Uterus (tissue), 4 donors: Measurements from ENCODE around the gene AMBRA1. TPM values are rescaled to one million over a fixed set of nuclear protein-coding genes. Genes with fewer than 3 reads are reported as not detected.
"Not testable (repeated sequence)": the region's sequence is repeated elsewhere in the genome, so short reads cannot be mapped to it uniquely, and the experiment has no call there.

Experiments used
- DNase-seq, 2 donors: peaks; one replicate each; pipeline ENCODE4 v3.0.0-alpha.2; 2019 to 2020
- H3K27ac ChIP-seq, 2 donors: fragments of 200-600 bp; sonication (generic); 1 replicate in 1 of 2; 2 replicates in 1 of 2; pipeline ENCODE4 v1.5.1; 2016 to 2018
- H3K27me3 ChIP-seq, 2 donors: fragments of 200-600 bp; sonication (generic); one replicate each; pipeline ENCODE4 v1.5.1; 2018 to 2019; ENCODE audit warnings: control low read depth in 1 of 2
- H3K36me3 ChIP-seq, 2 donors: fragments of 200-600 bp; sonication (generic); one replicate each; pipeline ENCODE4 v1.5.1; 2019; ENCODE audit warnings: control low read depth in 1 of 2
- H3K4me1 ChIP-seq, 2 donors: fragments of 200-600 bp; sonication (generic); one replicate each; pipeline ENCODE4 v1.5.1; 2018 to 2019; ENCODE audit warnings: control low read depth in 1 of 2
- H3K4me3 ChIP-seq, 2 donors: fragments of 200-600 bp; sonication (generic); 1 replicate in 1 of 2; 2 replicates in 1 of 2; pipeline ENCODE4 v1.5.1; 2018 to 2019; ENCODE audit warnings: mild to moderate bottlenecking in 1 of 2
- H3K9me3 ChIP-seq, 2 donors: fragments of 200-600 bp; sonication (generic); one replicate each; pipeline ENCODE4 v1.5.1; 2019; ENCODE audit warnings: control low read depth in 1 of 2
- POLR2A ChIP-seq, 2 donors: fragments of 450-650 bp; IDR thresholded peaks; one replicate each; pipeline ENCODE4 v1.6.1; 2016; ENCODE audit warnings: antibody characterized with exemption in 2 of 2, mild to moderate bottlenecking in 1 of 2, moderate library complexity in 1 of 2
- intact Hi-C: fragments of 100-400 bp; cut with DNase I; formaldehyde crosslinking; loops from one replicate; pipeline ENCODE4 v1.15.1; 2023; ENCODE audit warnings: low total_unique reads
- total RNA-seq, 4 donors: library from RNA; depleted of rRNA in 3 of 4; stranded (reverse); fragments of >200 nt in 3 of 4; gene quantifications; one replicate each; pipeline versions ENCODE4 v1.1.0 to v1.2.4, GENCODE V29; 2014 to 2023
- TF ChIP-seq, protein P1 (sequence below), 4 experiments: fragments of 200-600 bp in 2 of 4; fragments of 450-650 bp in 2 of 4; sonication (generic) in 2 of 4; IDR thresholded peaks; one replicate each; pipeline ENCODE4 v1.5.1; 2016 to 2019; ENCODE audit warnings: antibody characterized with exemption in 4 of 4, mild to moderate bottlenecking in 2 of 4, moderate library complexity in 1 of 4
- donor health status: DM: yes; HTN: yes; CAD: no.

The AMBRA1 gene
- total RNA-seq, 4 donors from 2014 or later: 22.6 to 55.3 (median 41.4) TPM

DNA sequence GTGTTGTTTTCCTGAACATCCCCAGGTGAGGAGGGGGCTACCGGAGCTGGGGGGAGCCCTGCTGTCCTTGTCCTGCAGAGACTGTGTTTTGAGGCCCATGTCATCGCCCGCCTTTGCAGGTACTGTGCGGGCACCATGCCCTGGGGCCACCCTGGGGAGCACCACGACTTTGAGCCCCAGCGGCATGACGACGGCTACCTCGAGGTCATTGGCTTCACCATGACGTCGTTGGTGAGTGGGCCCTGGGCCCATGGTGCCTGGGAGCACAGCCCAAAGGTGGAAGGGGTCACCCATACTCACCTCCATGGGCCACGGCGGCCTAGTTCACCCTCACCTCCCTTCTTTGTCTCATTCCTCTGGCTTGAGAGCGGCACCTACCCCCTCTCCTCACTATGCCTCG, 219.0 kb downstream of the AMBRA1 start:
- Histone ChIP-seq H3K4me1 (no peaks in the 10 kb centered on the region), H3K36me3 (no peaks in the 10 kb centered on the region), H3K9me3 (no peaks in the 10 kb centered on the region), H3K27me3 (no peaks in the 10 kb centered on the region), H3K4me3 (no peak overlapping the region), H3K27ac (no peak overlapping the region)
- intact Hi-C loops: no loop called here
- DNase-seq: no peak
- no peak for TF ChIP-seq POLR2A (IDR thresholded peaks at IDR 0.05)
- TF ChIP-seq, protein P1, sequence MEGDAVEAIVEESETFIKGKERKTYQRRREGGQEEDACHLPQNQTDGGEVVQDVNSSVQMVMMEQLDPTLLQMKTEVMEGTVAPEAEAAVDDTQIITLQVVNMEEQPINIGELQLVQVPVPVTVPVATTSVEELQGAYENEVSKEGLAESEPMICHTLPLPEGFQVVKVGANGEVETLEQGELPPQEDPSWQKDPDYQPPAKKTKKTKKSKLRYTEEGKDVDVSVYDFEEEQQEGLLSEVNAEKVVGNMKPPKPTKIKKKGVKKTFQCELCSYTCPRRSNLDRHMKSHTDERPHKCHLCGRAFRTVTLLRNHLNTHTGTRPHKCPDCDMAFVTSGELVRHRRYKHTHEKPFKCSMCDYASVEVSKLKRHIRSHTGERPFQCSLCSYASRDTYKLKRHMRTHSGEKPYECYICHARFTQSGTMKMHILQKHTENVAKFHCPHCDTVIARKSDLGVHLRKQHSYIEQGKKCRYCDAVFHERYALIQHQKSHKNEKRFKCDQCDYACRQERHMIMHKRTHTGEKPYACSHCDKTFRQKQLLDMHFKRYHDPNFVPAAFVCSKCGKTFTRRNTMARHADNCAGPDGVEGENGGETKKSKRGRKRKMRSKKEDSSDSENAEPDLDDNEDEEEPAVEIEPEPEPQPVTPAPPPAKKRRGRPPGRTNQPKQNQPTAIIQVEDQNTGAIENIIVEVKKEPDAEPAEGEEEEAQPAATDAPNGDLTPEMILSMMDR (IDR thresholded peaks at IDR 0.05): no peak

DNA sequence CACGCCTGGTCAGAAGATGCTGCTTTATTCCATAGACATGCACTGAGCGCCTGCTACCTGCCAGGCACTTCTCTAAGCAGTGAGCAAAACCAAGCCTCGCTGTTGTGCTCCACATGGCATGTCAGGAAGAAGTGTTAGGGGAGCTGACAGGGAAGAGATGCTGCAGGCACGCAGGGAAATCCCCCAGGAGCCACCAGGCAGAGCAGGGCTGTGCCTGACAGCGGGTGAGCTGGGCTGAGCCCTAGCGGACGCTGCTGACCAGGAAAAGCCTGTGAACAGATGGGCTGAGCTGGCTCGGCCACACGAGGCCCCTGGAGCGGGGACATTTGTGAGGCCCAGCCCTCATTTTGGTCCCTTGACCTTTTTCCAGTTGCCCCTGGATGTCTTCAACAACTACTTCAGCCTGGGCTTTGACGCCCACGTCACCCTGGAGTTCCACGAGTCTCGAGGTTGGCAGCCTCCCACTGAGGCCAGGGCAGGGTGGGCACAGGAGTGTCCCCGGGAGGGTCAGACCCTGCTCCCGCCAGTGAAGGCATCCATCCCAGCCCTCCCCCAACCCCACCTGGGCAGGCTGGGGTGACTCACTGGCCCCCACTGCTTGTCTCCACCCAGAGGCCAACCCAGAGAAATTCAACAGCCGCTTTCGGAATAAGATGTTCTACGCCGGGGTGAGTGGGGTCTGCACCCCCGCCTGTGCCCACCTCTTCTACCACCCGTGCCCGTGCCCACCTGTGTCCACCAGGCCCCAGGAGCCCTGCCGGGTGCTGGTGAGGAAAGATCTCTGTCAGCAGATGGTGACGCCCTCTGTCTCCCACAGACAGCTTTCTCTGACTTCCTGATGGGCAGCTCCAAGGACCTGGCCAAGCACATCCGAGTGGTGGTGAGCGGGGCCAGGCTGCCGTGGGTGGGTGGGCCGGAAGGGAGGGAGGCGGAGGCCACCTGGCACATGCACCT, 219.8 kb downstream of the AMBRA1 start:
- Histone ChIP-seq H3K9me3 (no peaks in the 10 kb centered on the region), H3K4me1 (no peaks in the 10 kb centered on the region), H3K27me3 (no peaks in the 10 kb centered on the region), H3K27ac (no peak overlapping the region), H3K4me3 (no peak overlapping the region), H3K36me3 (no peaks in the 10 kb centered on the region)
- TF ChIP-seq, protein P1 (IDR thresholded peaks at IDR 0.05): no peak
- TF ChIP-seq POLR2A (IDR thresholded peaks at IDR 0.05): no peak
- intact Hi-C loops: no loop called here
- DNase-seq: no peak

DNA sequence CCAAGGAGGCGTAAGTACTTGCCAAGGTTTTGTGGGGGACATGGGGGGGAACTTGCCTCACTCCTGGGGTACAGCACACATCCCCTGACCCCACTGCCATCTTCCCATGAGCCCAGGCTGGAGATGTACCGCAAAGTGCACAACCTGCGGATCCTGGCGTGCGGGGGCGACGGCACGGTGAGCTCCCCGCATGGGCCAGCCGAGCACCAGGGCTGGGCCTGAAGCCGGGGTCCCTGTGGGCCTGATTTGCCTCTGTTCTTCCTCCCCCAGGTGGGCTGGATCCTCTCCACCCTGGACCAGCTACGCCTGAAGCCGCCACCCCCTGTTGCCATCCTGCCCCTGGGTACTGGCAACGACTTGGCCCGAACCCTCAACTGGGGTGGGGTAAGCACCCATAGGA, 221.3 kb downstream of the AMBRA1 start:
- DNase-seq, H3K4me3 ChIP-seq, H3K27me3 ChIP-seq, H3K9me3 ChIP-seq, H3K36me3 ChIP-seq, intact Hi-C loops, H3K27ac ChIP-seq, H3K4me1 ChIP-seq: not testable (repeated sequence)

DNA sequence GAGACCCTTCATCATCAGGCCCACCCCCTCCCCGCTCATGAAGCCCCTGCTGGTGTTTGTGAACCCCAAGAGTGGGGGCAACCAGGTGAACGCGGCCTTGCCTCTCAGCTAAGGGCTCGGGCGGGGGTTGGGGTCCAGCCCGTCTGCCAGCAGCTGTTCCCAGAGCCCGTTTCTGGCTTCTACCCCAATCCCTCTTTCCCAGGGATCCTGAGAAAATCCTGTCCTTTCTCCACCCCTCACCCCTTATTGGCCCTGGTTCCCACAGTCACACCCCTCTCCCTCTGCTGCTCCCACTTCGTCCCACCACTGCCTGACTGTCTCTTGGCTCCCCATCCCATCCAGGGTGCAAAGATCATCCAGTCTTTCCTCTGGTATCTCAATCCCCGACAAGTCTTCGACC, 221.7 kb downstream of the AMBRA1 start:
- no peaks in the 10 kb centered on the region for H3K9me3 ChIP-seq
- H3K27ac ChIP-seq: no peak overlapping the region
- no peak for DNase-seq
- H3K4me1 ChIP-seq: no peaks in the 10 kb centered on the region
- H3K27me3 ChIP-seq: no peaks in the 10 kb centered on the region
- no peak overlapping the region for H3K4me3 ChIP-seq
- H3K36me3 ChIP-seq: no peaks in the 10 kb centered on the region
- TF ChIP-seq, protein P1 (IDR thresholded peaks at IDR 0.05): no peak
- no peak for TF ChIP-seq POLR2A (IDR thresholded peaks at IDR 0.05)
- intact Hi-C loops: no loop called here

DNA sequence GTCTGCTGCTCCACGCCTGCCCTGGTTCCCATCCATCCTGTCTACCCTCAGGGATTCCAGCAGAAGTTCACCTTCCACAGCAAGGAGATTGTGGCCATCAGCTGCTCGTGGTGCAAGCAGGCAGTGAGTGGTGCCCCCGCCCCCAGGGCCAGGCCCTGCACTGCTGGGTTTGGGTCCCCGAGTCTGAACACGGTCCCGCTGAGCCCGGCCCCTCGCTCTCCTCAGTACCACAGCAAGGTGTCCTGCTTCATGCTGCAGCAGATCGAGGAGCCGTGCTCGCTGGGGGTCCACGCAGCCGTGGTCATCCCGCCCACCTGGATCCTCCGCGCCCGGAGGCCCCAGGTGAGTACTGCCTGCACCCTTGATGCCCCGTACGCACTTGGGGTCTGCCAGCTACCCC, 222.6 kb downstream of the AMBRA1 start:
- H3K27me3 ChIP-seq, intact Hi-C loops, H3K27ac ChIP-seq, H3K9me3 ChIP-seq, DNase-seq, H3K4me3 ChIP-seq, H3K36me3 ChIP-seq, H3K4me1 ChIP-seq: not testable (repeated sequence)

DNA sequence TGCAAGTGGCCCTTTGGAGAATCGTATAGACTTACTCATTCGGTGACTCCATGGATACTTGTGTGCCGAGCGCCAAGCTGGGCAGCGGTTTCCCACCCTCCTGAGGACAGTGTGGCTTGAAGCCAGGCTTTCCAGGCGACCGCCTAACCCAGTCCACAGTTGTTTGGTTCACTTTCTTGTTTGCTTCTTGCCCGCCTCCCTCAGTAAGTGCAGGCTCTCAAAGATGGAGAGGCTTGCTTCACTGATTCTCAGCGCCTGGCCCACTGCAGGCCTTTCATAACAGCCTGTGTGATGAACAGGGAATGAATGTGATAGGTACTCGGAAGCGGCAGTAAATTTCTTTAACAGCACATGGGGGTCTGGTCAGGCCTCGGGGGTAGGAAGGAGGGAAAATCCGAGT, 223.6 kb downstream of the AMBRA1 start:
- Histone ChIP-seq H3K4me3 (no peak overlapping the region), H3K27me3 (no peaks in the 10 kb centered on the region), H3K9me3 (no peaks in the 10 kb centered on the region), H3K4me1 (no peaks in the 10 kb centered on the region), H3K36me3 (no peaks in the 10 kb centered on the region), H3K27ac (no peak overlapping the region)
- no peak for DNase-seq
- TF ChIP-seq, protein P1 (IDR thresholded peaks at IDR 0.05): no peak
- no peak for TF ChIP-seq POLR2A (IDR thresholded peaks at IDR 0.05)
- intact Hi-C loops: no loop called here
